Measurements from ENCODE around the gene GALK2. TPM values are rescaled to one million over a fixed set of nuclear protein-coding genes. Genes with fewer than 3 reads are reported as not detected.
"Not testable (repeated sequence)": the region's sequence is repeated elsewhere in the genome, so short reads cannot be mapped to it uniquely, and the experiment has no call there.

GALK2 gene
- total RNA-seq, 1 donor from 2014 or later = 26.4 TPM

DNA sequence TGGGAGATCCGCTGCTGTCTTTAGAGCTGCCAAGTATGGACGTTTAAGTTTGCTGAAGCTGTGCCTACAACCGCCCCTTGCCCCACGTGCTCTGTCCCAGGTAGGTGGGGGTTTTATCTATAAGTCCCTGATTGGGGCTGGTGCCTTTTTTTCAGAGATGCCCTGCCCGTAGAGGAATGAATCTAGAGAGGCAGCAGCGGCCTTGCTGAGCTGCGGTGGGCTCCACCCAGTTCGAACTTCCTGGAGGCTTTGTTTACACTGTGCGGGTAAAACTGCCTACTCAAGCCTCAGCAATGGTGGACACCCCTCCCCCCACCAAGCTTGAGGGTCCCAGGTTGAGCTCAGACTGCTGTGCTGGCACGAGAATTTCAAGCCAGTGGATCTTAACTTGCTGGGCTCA, 169.6 kb downstream of the GALK2 start:
- Mint-ChIP-seq H3K27me3 (ENCODE audit: unreplicated experiment) (no peaks in the 10 kb centered on the region), H3K36me3 (ENCODE audit: unreplicated experiment) (peaks cover 31% of the 10 kb centered on the region), H3K4me1 (ENCODE audit: unreplicated experiment) (no peaks in the 10 kb centered on the region), H3K4me3 (ENCODE audit: unreplicated experiment) (no peak overlapping the region), H3K27ac (ENCODE audit: unreplicated experiment) (no peak overlapping the region), H3K9me3 (ENCODE audit: unreplicated experiment) (peaks cover 20% of the 10 kb centered on the region)
- TF ChIP-seq, protein P1, sequence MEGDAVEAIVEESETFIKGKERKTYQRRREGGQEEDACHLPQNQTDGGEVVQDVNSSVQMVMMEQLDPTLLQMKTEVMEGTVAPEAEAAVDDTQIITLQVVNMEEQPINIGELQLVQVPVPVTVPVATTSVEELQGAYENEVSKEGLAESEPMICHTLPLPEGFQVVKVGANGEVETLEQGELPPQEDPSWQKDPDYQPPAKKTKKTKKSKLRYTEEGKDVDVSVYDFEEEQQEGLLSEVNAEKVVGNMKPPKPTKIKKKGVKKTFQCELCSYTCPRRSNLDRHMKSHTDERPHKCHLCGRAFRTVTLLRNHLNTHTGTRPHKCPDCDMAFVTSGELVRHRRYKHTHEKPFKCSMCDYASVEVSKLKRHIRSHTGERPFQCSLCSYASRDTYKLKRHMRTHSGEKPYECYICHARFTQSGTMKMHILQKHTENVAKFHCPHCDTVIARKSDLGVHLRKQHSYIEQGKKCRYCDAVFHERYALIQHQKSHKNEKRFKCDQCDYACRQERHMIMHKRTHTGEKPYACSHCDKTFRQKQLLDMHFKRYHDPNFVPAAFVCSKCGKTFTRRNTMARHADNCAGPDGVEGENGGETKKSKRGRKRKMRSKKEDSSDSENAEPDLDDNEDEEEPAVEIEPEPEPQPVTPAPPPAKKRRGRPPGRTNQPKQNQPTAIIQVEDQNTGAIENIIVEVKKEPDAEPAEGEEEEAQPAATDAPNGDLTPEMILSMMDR (IDR thresholded peaks at IDR 0.05) = no peak
- no peak for DNase-seq (ENCODE audit: extremely low spot score, unreplicated experiment)

DNA sequence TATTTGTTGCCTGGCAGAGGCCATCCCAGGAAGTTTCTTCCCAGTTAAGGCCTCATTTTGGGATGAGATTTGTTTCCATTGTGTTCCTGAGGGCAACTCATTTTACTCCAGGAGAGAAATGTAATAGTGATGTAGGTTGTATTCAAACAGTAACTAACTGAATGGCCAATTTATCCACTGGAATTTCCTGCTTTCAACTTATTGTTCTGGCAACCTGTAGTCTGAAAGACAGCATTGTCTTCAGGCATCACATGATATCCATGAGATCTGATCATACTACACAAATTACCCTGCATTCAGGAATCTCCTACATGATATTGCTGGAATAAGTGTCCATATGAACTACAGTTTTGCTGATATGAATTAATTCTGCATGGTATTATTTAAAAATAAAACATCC, 173.5 kb downstream of the GALK2 start:
- Mint-ChIP-seq H3K27ac (ENCODE audit: unreplicated experiment) (no peak overlapping the region), H3K9me3 (ENCODE audit: unreplicated experiment) (peaks cover 20% of the 10 kb centered on the region), H3K36me3 (ENCODE audit: unreplicated experiment) (peaks cover 29% of the 10 kb centered on the region), H3K4me1 (ENCODE audit: unreplicated experiment) (no peaks in the 10 kb centered on the region), H3K4me3 (ENCODE audit: unreplicated experiment) (no peak overlapping the region), H3K27me3 (ENCODE audit: unreplicated experiment) (no peaks in the 10 kb centered on the region)
- TF ChIP-seq, protein P1 (IDR thresholded peaks at IDR 0.05) = no peak
- DNase-seq (ENCODE audit: extremely low spot score, unreplicated experiment) = no peak

DNA sequence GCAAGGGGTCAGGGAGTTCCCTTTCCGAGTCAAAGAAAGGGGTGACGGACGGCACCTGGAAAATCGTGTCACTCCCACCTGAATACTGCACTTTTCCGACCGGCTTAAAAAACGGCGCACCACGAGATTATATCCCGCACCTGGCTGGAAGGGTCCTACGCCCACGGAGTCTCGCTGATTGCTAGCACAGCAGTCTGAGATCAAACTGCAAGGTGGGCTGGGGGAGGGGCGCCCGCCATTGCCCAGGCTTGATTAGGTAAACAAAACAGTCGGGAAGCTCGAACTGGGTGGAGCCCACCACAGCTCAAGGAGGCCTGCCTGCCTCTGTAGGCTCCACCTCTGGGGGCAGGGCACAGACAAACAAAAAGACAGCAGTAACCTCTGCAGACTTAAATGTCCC, 184.4 kb downstream of the GALK2 start:
- not testable (repeated sequence) for DNase-seq (ENCODE audit: extremely low spot score, unreplicated experiment); H3K4me3 Mint-ChIP-seq (ENCODE audit: unreplicated experiment); H3K4me1 Mint-ChIP-seq (ENCODE audit: unreplicated experiment)

DNA sequence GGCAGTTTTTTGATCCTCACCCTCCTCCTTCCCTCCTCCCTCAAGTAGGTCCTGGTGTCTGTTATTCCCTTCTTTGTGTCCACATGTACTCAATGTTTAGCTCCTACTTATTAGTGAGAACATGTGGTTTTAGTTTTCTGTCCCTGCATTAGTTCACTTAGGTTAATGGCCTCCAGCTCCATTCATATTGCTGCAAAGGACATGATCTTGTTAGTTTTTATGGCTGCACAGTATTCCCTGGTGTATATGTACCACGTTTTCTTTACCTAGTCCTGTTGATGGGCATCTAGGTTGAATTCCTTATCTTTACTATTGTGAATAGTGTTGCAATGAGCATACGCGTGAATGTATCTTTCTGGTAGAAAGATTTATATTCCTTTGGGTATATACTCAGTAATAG, 191.3 kb downstream of the GALK2 start:
- TF ChIP-seq, protein P1 (IDR thresholded peaks at IDR 0.05) = no peak
- H3K36me3 Mint-ChIP-seq (ENCODE audit: unreplicated experiment) = no peaks in the 10 kb centered on the region

More for the DNA sequence above, 184.4 kb downstream of the GALK2 start:
- H3K27me3 Mint-ChIP-seq (ENCODE audit: unreplicated experiment); H3K27ac Mint-ChIP-seq (ENCODE audit: unreplicated experiment); H3K36me3 Mint-ChIP-seq (ENCODE audit: unreplicated experiment): not testable (repeated sequence)
- H3K9me3 Mint-ChIP-seq (ENCODE audit: unreplicated experiment) = peaks cover 30% of the 10 kb centered on the region

DNA sequence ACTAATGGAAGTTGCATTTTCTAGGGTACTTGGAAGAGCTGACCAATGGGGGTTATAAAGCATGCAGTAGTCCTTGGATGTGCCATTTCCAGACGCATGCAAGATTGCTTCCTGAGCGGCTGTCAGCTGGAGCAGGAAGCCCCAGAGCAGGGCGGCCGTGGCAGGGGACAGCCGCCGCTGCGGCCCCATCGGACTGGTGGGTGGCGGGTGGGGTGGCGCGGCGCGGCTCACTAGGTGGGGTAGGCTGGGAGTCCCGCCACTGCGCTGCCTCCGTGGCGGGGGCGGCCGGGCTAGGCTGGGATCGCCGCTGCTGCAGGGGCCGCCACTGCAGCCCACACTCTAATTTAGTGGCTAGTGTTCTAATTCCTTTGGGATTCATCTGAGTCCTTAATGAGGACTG, 196.4 kb downstream of the GALK2 start:
- TF ChIP-seq, protein P1 (IDR thresholded peaks at IDR 0.05) = no peak
- no peak overlapping the region for H3K4me3 Mint-ChIP-seq (ENCODE audit: unreplicated experiment)
- no peaks in the 10 kb centered on the region for H3K4me1 Mint-ChIP-seq (ENCODE audit: unreplicated experiment)
- peaks cover 3% of the 10 kb centered on the region for H3K27me3 Mint-ChIP-seq (ENCODE audit: unreplicated experiment)
- peaks cover 4% of the 10 kb centered on the region for H3K9me3 Mint-ChIP-seq (ENCODE audit: unreplicated experiment)
- no peak for DNase-seq (ENCODE audit: extremely low spot score, unreplicated experiment)
- H3K27ac Mint-ChIP-seq (ENCODE audit: unreplicated experiment) = no peak overlapping the region
- H3K36me3 Mint-ChIP-seq (ENCODE audit: unreplicated experiment) = no peaks in the 10 kb centered on the region

More for the DNA sequence above, 191.3 kb downstream of the GALK2 start:
- H3K4me3 Mint-ChIP-seq (ENCODE audit: unreplicated experiment) = no peak overlapping the region
- no peak for DNase-seq (ENCODE audit: extremely low spot score, unreplicated experiment)
- H3K9me3 Mint-ChIP-seq (ENCODE audit: unreplicated experiment) = peaks cover 4% of the 10 kb centered on the region
- no peak overlapping the region for H3K27ac Mint-ChIP-seq (ENCODE audit: unreplicated experiment)
- peaks cover 3% of the 10 kb centered on the region for H3K27me3 Mint-ChIP-seq (ENCODE audit: unreplicated experiment)
- H3K4me1 Mint-ChIP-seq (ENCODE audit: unreplicated experiment) = no peaks in the 10 kb centered on the region

DNA sequence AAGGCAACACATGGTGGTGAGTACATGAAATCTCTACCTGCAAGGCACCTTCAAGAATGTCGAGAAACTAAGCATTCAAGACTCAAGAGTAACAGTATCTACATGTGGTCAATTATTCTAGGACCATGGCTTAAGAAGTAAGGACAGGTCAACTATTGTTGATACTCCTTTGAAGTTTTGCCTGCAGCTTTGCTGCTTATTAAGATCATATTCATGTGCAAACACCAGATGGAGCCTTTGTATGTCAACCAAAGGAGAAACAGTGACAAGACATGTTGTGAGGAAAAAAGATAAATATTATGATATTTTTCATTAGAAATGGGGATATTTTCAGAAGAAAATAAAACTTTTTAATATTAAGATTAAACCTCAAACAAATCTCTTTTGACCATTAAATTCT, 200.7 kb downstream of the GALK2 start:
- H3K4me1 Mint-ChIP-seq (ENCODE audit: unreplicated experiment) = no peaks in the 10 kb centered on the region
- H3K27ac Mint-ChIP-seq (ENCODE audit: unreplicated experiment) = no peak overlapping the region
- H3K27me3 Mint-ChIP-seq (ENCODE audit: unreplicated experiment) = no peaks in the 10 kb centered on the region
- no peak for DNase-seq (ENCODE audit: extremely low spot score, unreplicated experiment)
- H3K36me3 Mint-ChIP-seq (ENCODE audit: unreplicated experiment) = no peaks in the 10 kb centered on the region
- H3K4me3 Mint-ChIP-seq (ENCODE audit: unreplicated experiment) = no peak overlapping the region
- TF ChIP-seq, protein P1 (IDR thresholded peaks at IDR 0.05) = peak; percentile 39
- H3K9me3 Mint-ChIP-seq (ENCODE audit: unreplicated experiment) = no peaks in the 10 kb centered on the region
